ENCODE measurements around the gene PHAF1. TPM values are rescaled to one million over a fixed set of nuclear protein-coding genes. Genes with fewer than 3 reads are reported as not detected.

The PHAF1 gene
- total RNA-seq, 1 experiment from 2014 or later = 34.4 TPM

GRCh38 chr16:67157892-67158635, 48.3 kb downstream of the PHAF1 start:
- H3K36me3 ChIP-seq (ENCODE audit: control insufficient read depth, insufficient read depth, low read length) = no peaks in the 10 kb centered on the region
- peaks cover 4% of the 10 kb centered on the region; the same call in 1 of the 2 replicates for H3K4me1 ChIP-seq
- POLR2A ChIA-PET = interaction anchor here (0.6 to 0.7 kb wide), 2 partner anchors 117 to 146 kb away, joined by 3 to 5 read pairs; no protein-coding TSS in a partner anchor
- Mint-ChIP-seq H3K4me1 (ENCODE audit: low read depth, unreplicated experiment) (peaks cover 6% of the 10 kb centered on the region), H3K36me3 (ENCODE audit: insufficient read depth, unreplicated experiment) (peaks cover 13% of the 10 kb centered on the region), H3K27me3 (ENCODE audit: insufficient read depth, unreplicated experiment) (no peaks in the 10 kb centered on the region), H3K9me3 (ENCODE audit: unreplicated experiment) (no peaks in the 10 kb centered on the region), H3K27ac (ENCODE audit: unreplicated experiment) (peak overlapping the region; percentile 31), H3K4me3 (ENCODE audit: unreplicated experiment) (peak overlapping the region; percentile 86)
- intact Hi-C loops (cut with micrococcal nuclease; ENCODE audit: unreplicated experiment) = loop anchor here (2.0 kb wide), 1 partner anchor 211 kb away; no protein-coding TSS in a partner anchor
- no peaks in the 10 kb centered on the region for H3K9me3 ChIP-seq
- no peak for TF ChIP-seq CTCF (IDR thresholded peaks at IDR 0.05; ENCODE audit: insufficient read depth in 1 of 2, low read depth in 1 of 2, low read length in 1 of 2, severe bottlenecking in 1 of 2, unreplicated experiment in 1 of 2)
- no peak overlapping the region for H3K4me3 ChIP-seq (ENCODE audit: low read depth, low read length)
- H3K27me3 ChIP-seq (replicated peaks; ENCODE audit: control insufficient read depth, insufficient read depth, low read length) = no peaks in the 10 kb centered on the region
- no TSS peak for BruUV-seq (replicated peaks)
- CTCF ChIA-PET = interaction anchor here (1.0 to 3.6 kb wide), 3 partner anchors 12 to 140 kb away, joined by 3 to 43 read pairs (median 11); partner anchors contain the start of gene NOL3
- DNase-seq = no peak

- TSS peak; percentile 29 for BruUV-seq (replicated peaks)
- DNase-seq = peak; percentile 62 to 63
- CTCF ChIA-PET = interaction anchor here (0.6 to 3.6 kb wide), 8 partner anchors 8 to 407 kb away, joined by 3 to 43 read pairs (median 6); partner anchors contain the start of genes B3GNT9 and NOL3
These were observed 49.2 kb downstream of the PHAF1 start for GRCh38 chr16:67158637-67159600.

More at GRCh38 chr16:67158637-67159600, 49.2 kb downstream of the PHAF1 start:
- H3K4me3 ChIP-seq (ENCODE audit: low read depth, low read length) = peak overlapping the region; percentile 94
- H3K9me3 ChIP-seq = no peaks in the 10 kb centered on the region
- no peaks in the 10 kb centered on the region for H3K36me3 ChIP-seq (ENCODE audit: control insufficient read depth, insufficient read depth, low read length)
- no peaks in the 10 kb centered on the region for H3K27me3 Mint-ChIP-seq (ENCODE audit: insufficient read depth, unreplicated experiment)
- peak overlapping the region; percentile 31 for H3K27ac Mint-ChIP-seq (ENCODE audit: unreplicated experiment)
- H3K36me3 Mint-ChIP-seq (ENCODE audit: insufficient read depth, unreplicated experiment) = peaks cover 13% of the 10 kb centered on the region
- intact Hi-C loops (cut with micrococcal nuclease; ENCODE audit: unreplicated experiment) = loop anchor here (2.0 kb wide), 1 partner anchor 212 kb away; no protein-coding TSS in a partner anchor
- peaks cover 6% of the 10 kb centered on the region for H3K4me1 Mint-ChIP-seq (ENCODE audit: low read depth, unreplicated experiment)
- no peaks in the 10 kb centered on the region for H3K27me3 ChIP-seq (replicated peaks; ENCODE audit: control insufficient read depth, insufficient read depth, low read length)
- H3K9me3 Mint-ChIP-seq (ENCODE audit: unreplicated experiment) = no peaks in the 10 kb centered on the region
- TF ChIP-seq CTCF (IDR thresholded peaks at IDR 0.05; ENCODE audit: insufficient read depth in 1 of 2, low read depth in 1 of 2, low read length in 1 of 2, severe bottlenecking in 1 of 2, unreplicated experiment in 1 of 2) = no peak
- POLR2A ChIA-PET = interaction anchor here (0.6 to 2.3 kb wide), 4 partner anchors 12 to 213 kb away, joined by 3 to 13 read pairs (median 3); partner anchors contain the start of gene NOL3
- peak overlapping the region; percentile 86 for H3K4me3 Mint-ChIP-seq (ENCODE audit: unreplicated experiment)
- peaks cover 4% of the 10 kb centered on the region; the same call in 1 of the 2 replicates for H3K4me1 ChIP-seq

Data from Caco-2 (cell line).